Measurements from ENCODE around the gene TNFAIP8L2.

DNA sequence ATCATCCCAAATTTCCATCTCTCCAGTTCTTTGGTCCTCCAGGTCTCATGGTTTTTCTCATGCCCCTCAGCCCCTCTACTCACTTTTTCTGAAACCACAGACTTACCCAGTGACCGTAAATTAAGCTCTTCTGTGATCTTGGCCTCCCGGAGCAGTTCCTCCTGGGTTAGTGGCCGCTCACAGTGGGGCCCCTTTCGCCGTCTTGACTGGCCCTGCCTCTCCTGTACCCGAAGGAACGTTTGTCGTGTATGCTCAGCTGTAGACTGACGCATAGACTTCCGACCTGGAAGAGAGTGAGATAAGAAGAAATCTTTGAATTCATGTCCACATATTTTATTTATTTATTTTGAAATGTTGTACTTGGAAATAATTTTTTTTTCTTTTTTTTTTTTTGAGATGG lies 27.8 kb downstream of the TNFAIP8L2 start:
- TF ChIP-seq EZH2 (IDR thresholded peaks at IDR 0.05; ENCODE audit: borderline replicate concordance, low read length): no peak
- TF ChIP-seq, protein P1, sequence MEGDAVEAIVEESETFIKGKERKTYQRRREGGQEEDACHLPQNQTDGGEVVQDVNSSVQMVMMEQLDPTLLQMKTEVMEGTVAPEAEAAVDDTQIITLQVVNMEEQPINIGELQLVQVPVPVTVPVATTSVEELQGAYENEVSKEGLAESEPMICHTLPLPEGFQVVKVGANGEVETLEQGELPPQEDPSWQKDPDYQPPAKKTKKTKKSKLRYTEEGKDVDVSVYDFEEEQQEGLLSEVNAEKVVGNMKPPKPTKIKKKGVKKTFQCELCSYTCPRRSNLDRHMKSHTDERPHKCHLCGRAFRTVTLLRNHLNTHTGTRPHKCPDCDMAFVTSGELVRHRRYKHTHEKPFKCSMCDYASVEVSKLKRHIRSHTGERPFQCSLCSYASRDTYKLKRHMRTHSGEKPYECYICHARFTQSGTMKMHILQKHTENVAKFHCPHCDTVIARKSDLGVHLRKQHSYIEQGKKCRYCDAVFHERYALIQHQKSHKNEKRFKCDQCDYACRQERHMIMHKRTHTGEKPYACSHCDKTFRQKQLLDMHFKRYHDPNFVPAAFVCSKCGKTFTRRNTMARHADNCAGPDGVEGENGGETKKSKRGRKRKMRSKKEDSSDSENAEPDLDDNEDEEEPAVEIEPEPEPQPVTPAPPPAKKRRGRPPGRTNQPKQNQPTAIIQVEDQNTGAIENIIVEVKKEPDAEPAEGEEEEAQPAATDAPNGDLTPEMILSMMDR (conservative IDR thresholded peaks at IDR 0.05 in 1 of 2, IDR thresholded peaks at IDR 0.05 in 1 of 2; ENCODE audit: extremely low read depth in 1 of 2, insufficient read depth in 1 of 2, low read depth in 1 of 2, low read length in 2 of 2): no peak
